ENCODE data around the gene APC.

DNA sequence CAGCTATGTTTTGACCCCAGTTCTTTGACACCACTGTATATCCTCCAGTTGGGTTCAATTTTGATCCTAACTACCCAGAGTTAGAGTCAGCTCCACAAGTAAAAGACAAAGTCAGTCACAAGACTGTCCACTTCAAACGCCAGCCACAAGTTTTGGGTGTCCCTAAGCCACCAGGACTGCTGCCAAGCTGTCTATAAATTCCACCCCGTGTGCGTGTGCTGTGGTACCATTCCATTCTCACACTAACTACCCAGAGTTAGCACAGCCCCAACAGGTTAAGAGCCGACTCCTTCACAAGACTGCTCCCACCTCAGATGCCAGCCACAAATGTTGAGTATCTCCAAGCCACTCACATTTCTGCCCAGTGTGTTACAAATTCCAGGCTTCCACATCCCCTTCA is 56.7 kb downstream of the APC start:
- no peak for TF ChIP-seq PPARA (CRISPR knock-in tag; IDR thresholded peaks at IDR 0.05; ENCODE audit: borderline replicate concordance)
- TF ChIP-seq, protein P1, sequence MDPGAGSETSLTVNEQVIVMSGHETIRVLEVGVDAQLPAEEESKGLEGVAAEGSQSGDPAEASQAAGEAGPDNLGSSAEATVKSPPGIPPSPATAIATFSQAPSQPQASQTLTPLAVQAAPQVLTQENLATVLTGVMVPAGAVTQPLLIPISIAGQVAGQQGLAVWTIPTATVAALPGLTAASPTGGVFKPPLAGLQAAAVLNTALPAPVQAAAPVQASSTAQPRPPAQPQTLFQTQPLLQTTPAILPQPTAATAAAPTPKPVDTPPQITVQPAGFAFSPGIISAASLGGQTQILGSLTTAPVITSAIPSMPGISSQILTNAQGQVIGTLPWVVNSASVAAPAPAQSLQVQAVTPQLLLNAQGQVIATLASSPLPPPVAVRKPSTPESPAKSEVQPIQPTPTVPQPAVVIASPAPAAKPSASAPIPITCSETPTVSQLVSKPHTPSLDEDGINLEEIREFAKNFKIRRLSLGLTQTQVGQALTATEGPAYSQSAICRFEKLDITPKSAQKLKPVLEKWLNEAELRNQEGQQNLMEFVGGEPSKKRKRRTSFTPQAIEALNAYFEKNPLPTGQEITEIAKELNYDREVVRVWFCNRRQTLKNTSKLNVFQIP (CRISPR knock-in tag; IDR thresholded peaks at IDR 0.05; ENCODE audit: borderline replicate concordance, low read depth), result no peak
- TF ChIP-seq ZFP3 (CRISPR knock-in tag; IDR thresholded peaks at IDR 0.05), result no peak
- no peak for TF ChIP-seq ZNF565 (CRISPR knock-in tag; conservative IDR thresholded peaks at IDR 0.05; ENCODE audit: low read depth)
- TF ChIP-seq, protein P2, sequence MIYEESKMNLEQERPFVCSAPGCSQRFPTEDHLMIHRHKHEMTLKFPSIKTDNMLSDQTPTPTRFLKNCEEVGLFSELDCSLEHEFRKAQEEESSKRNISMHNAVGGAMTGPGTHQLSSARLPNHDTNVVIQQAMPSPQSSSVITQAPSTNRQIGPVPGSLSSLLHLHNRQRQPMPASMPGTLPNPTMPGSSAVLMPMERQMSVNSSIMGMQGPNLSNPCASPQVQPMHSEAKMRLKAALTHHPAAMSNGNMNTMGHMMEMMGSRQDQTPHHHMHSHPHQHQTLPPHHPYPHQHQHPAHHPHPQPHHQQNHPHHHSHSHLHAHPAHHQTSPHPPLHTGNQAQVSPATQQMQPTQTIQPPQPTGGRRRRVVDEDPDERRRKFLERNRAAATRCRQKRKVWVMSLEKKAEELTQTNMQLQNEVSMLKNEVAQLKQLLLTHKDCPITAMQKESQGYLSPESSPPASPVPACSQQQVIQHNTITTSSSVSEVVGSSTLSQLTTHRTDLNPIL (CRISPR knock-in tag; IDR thresholded peaks at IDR 0.05; ENCODE audit: low read depth), result no peak

Measured in SK-N-SH treated with all-trans-retinoic acid at 6 μM for 48 hours (cell line).